ENCODE results near the gene ITSN1.

ITSN1 gene

GRCh38 chr21:33762803-33763581 lies 120.7 kb downstream of the ITSN1 start:
- 0 out of 2 replicates have a peak, but pooled peaks have one; percentile 43 for TF ChIP-seq SNAI2 (CRISPR knock-in tag; IDR thresholded peaks at IDR 0.05)
- no peak for TF ChIP-seq BACH2 (CRISPR knock-in tag; IDR thresholded peaks at IDR 0.05; ENCODE audit: borderline replicate concordance)
- TF ChIP-seq PPARA (CRISPR knock-in tag; IDR thresholded peaks at IDR 0.05; ENCODE audit: borderline replicate concordance), result no peak
- no peak for TF ChIP-seq ZFP30 (CRISPR knock-in tag; IDR thresholded peaks at IDR 0.05)
- TF ChIP-seq ISL1 (CRISPR knock-in tag; IDR thresholded peaks at IDR 0.05), result peak; percentile 79
- no peak for TF ChIP-seq OSR1 (CRISPR knock-in tag; IDR thresholded peaks at IDR 0.05)
- TF ChIP-seq TCF4 (CRISPR knock-in tag; IDR thresholded peaks at IDR 0.05; ENCODE audit: borderline replicate concordance), result no peak
- peak; percentile 94; the same call in 1 of the 2 replicates for TF ChIP-seq CSDC2 (CRISPR knock-in tag; IDR thresholded peaks at IDR 0.05)
- no peak for TF ChIP-seq ZNF8 (CRISPR knock-in tag; IDR thresholded peaks at IDR 0.05)
- TF ChIP-seq, protein P1, sequence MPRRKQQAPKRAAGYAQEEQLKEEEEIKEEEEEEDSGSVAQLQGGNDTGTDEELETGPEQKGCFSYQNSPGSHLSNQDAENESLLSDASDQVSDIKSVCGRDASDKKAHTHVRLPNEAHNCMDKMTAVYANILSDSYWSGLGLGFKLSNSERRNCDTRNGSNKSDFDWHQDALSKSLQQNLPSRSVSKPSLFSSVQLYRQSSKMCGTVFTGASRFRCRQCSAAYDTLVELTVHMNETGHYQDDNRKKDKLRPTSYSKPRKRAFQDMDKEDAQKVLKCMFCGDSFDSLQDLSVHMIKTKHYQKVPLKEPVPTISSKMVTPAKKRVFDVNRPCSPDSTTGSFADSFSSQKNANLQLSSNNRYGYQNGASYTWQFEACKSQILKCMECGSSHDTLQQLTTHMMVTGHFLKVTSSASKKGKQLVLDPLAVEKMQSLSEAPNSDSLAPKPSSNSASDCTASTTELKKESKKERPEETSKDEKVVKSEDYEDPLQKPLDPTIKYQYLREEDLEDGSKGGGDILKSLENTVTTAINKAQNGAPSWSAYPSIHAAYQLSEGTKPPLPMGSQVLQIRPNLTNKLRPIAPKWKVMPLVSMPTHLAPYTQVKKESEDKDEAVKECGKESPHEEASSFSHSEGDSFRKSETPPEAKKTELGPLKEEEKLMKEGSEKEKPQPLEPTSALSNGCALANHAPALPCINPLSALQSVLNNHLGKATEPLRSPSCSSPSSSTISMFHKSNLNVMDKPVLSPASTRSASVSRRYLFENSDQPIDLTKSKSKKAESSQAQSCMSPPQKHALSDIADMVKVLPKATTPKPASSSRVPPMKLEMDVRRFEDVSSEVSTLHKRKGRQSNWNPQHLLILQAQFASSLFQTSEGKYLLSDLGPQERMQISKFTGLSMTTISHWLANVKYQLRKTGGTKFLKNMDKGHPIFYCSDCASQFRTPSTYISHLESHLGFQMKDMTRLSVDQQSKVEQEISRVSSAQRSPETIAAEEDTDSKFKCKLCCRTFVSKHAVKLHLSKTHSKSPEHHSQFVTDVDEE (CRISPR knock-in tag; IDR thresholded peaks at IDR 0.05), result 0 out of 2 replicates have a peak, but pooled peaks have one; percentile 22
- no peak for TF ChIP-seq ZNF565 (CRISPR knock-in tag; conservative IDR thresholded peaks at IDR 0.05; ENCODE audit: low read depth)
- TF ChIP-seq ESRRG (CRISPR knock-in tag; IDR thresholded peaks at IDR 0.05), result no peak
- no peak for TF ChIP-seq ZC3H10 (CRISPR knock-in tag; IDR thresholded peaks at IDR 0.05)
- TF ChIP-seq GLIS3 (CRISPR knock-in tag; IDR thresholded peaks at IDR 0.05), result no peak; the same call in 1 of the 2 replicates
- peak; percentile 80; the same call in 1 of the 2 replicates for TF ChIP-seq CREB5 (CRISPR knock-in tag; IDR thresholded peaks at IDR 0.05; ENCODE audit: low read depth)
- TF ChIP-seq, protein P2, sequence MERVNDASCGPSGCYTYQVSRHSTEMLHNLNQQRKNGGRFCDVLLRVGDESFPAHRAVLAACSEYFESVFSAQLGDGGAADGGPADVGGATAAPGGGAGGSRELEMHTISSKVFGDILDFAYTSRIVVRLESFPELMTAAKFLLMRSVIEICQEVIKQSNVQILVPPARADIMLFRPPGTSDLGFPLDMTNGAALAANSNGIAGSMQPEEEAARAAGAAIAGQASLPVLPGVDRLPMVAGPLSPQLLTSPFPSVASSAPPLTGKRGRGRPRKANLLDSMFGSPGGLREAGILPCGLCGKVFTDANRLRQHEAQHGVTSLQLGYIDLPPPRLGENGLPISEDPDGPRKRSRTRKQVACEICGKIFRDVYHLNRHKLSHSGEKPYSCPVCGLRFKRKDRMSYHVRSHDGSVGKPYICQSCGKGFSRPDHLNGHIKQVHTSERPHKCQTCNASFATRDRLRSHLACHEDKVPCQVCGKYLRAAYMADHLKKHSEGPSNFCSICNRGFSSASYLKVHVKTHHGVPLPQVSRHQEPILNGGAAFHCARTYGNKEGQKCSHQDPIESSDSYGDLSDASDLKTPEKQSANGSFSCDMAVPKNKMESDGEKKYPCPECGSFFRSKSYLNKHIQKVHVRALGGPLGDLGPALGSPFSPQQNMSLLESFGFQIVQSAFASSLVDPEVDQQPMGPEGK (CRISPR knock-in tag; IDR thresholded peaks at IDR 0.05; ENCODE audit: borderline replicate concordance), result peak; percentile 91; the same call in 1 of the 2 replicates
- ATAC-seq, result peak; percentile 18; the same call in 2 of the 3 replicates

- ATAC-seq, result no peak
- TF ChIP-seq ZNF565 (CRISPR knock-in tag; conservative IDR thresholded peaks at IDR 0.05; ENCODE audit: low read depth), result no peak
- TF ChIP-seq TOX (CRISPR knock-in tag; IDR thresholded peaks at IDR 0.05; ENCODE audit: borderline replicate concordance), result no peak
- no peak for TF ChIP-seq GLIS3 (CRISPR knock-in tag; IDR thresholded peaks at IDR 0.05)
- no peak for TF ChIP-seq ZNF70 (CRISPR knock-in tag; IDR thresholded peaks at IDR 0.05)
- TF ChIP-seq CSDC2 (CRISPR knock-in tag; IDR thresholded peaks at IDR 0.05), result no peak
Observed at GRCh38 chr21:33763582-33763899, 121.2 kb downstream of the ITSN1 start.

- ATAC-seq, result no peak
- TF ChIP-seq ZC3H10 (CRISPR knock-in tag; IDR thresholded peaks at IDR 0.05), result no peak
- TF ChIP-seq BACH2 (CRISPR knock-in tag; IDR thresholded peaks at IDR 0.05; ENCODE audit: borderline replicate concordance), result no peak
- no peak for TF ChIP-seq ISL1 (CRISPR knock-in tag; IDR thresholded peaks at IDR 0.05)
- no peak for TF ChIP-seq TCF4 (CRISPR knock-in tag; IDR thresholded peaks at IDR 0.05; ENCODE audit: borderline replicate concordance)
- TF ChIP-seq CREB5 (CRISPR knock-in tag; IDR thresholded peaks at IDR 0.05; ENCODE audit: low read depth), result no peak
- TF ChIP-seq ZNF8 (CRISPR knock-in tag; IDR thresholded peaks at IDR 0.05), result no peak
- TF ChIP-seq ZNF70 (CRISPR knock-in tag; IDR thresholded peaks at IDR 0.05), result no peak
- no peak for TF ChIP-seq OSR1 (CRISPR knock-in tag; IDR thresholded peaks at IDR 0.05)
- no peak for TF ChIP-seq GLIS3 (CRISPR knock-in tag; IDR thresholded peaks at IDR 0.05)
- TF ChIP-seq ARNTL (CRISPR knock-in tag; IDR thresholded peaks at IDR 0.05; ENCODE audit: borderline replicate concordance, low read depth), result no peak
- no peak for TF ChIP-seq ZNF565 (CRISPR knock-in tag; conservative IDR thresholded peaks at IDR 0.05; ENCODE audit: low read depth)
- TF ChIP-seq ESRRG (CRISPR knock-in tag; IDR thresholded peaks at IDR 0.05), result no peak
- TF ChIP-seq CSDC2 (CRISPR knock-in tag; IDR thresholded peaks at IDR 0.05), result no peak
- TF ChIP-seq, protein P3, sequence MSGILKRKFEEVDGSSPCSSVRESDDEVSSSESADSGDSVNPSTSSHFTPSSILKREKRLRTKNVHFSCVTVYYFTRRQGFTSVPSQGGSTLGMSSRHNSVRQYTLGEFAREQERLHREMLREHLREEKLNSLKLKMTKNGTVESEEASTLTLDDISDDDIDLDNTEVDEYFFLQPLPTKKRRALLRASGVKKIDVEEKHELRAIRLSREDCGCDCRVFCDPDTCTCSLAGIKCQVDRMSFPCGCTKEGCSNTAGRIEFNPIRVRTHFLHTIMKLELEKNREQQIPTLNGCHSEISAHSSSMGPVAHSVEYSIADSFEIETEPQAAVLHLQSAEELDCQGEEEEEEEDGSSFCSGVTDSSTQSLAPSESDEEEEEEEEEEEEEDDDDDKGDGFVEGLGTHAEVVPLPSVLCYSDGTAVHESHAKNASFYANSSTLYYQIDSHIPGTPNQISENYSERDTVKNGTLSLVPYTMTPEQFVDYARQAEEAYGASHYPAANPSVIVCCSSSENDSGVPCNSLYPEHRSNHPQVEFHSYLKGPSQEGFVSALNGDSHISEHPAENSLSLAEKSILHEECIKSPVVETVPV (CRISPR knock-in tag; IDR thresholded peaks at IDR 0.05), result no peak
- TF ChIP-seq, protein P2 (CRISPR knock-in tag; IDR thresholded peaks at IDR 0.05; ENCODE audit: borderline replicate concordance), result no peak
- no peak for TF ChIP-seq ZFP3 (CRISPR knock-in tag; IDR thresholded peaks at IDR 0.05)
- TF ChIP-seq, protein P1 (CRISPR knock-in tag; IDR thresholded peaks at IDR 0.05), result no peak
- no peak for TF ChIP-seq ZFP30 (CRISPR knock-in tag; IDR thresholded peaks at IDR 0.05)
Observed at GRCh38 chr21:33767236-33767635, 124.9 kb downstream of the ITSN1 start.
